ENCODE results near the gene HNRNPUL2. TPM values are rescaled to one million over a fixed set of nuclear protein-coding genes. Genes with fewer than 3 reads are reported as not detected.

Gene HNRNPUL2
- total RNA-seq, 1 experiment from 2014 or later: 43.5 TPM

DNA sequence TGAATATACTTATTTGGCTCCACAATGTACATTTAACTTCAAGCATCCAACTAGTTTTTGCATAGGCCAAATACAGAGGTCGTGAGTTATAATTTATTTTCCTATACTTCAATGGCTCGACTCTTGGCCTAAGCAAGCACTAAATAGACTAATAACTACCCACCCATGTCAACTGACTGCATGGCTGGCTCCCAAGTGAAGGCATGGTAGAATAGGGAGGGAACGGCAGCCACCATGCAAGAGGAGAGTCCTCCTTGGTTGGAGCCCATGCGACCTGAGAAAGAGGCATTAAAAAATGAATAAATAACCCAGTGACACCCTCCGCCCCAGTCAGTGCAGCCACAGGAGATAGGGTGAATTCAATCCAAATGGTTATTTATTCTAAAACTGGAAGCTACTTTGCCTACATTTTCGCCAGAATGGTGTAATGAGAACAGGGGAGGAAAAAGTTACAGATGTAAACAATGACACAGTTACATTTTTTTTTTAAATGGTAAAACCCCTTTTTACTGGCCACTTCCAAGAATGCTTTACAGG, 14.9 kb downstream of the HNRNPUL2 start:
- no peaks in the 10 kb centered on the region for H3K9me3 ChIP-seq (ENCODE audit: control insufficient read depth, low read depth, low read length)
- no CpG with 5 or more reads among the region's 6 CpGs for WGBS (ENCODE audit: extremely low coverage, insufficient read length, low lambda C conversion rate)
- H2BK15ac ChIP-seq (ENCODE audit: low read depth, low read length): no peak overlapping the region
- no peak overlapping the region for H4K91ac ChIP-seq (ENCODE audit: insufficient read length, low read depth, low read length)
- Mint-ChIP-seq H3K27me3 (ENCODE audit: low read depth) (no peaks in the 10 kb centered on the region), H3K4me1 (peaks cover 32 to 55% of the 10 kb centered on the region in 2 experiments), H3K4me3 (peak overlapping the region in 1 of 2 experiments; percentile 45; a peak in 2 of 5 replicates), H3K9me3 (no peaks in the 10 kb centered on the region; a peak in 1 of 5 replicates), H3K36me3 (ENCODE audit: insufficient read depth in 1 of 3, low read depth in 3 of 3) (peaks cover 40 to 70% (median 65%) of the 10 kb centered on the region in 3 experiments), H3K27ac (peak overlapping the region in 1 of 3 experiments; percentile 87; a peak in 4 of 7 replicates)
- H3K27ac ChIP-seq (ENCODE audit: insufficient read length, low read depth, low read length): no peak overlapping the region
- no peak overlapping the region for H2BK20ac ChIP-seq (ENCODE audit: low read depth, low read length, poor library complexity, severe bottlenecking)
- H3K79me1 ChIP-seq (ENCODE audit: insufficient read depth, low read depth, low read length, poor library complexity, severe bottlenecking): peaks cover 2% of the 10 kb centered on the region
- no peak overlapping the region for H2AFZ ChIP-seq (ENCODE audit: low read length)
- H2BK12ac ChIP-seq (ENCODE audit: insufficient read length, low read depth, low read length): no peak overlapping the region
- peaks cover 2% of the 10 kb centered on the region; the same call in 1 of the 2 replicates for H3K4me1 ChIP-seq (ENCODE audit: insufficient read depth, low read length)
- no peak overlapping the region for H2AK5ac ChIP-seq (ENCODE audit: insufficient read length, low read length)
- no peak overlapping the region for H4K8ac ChIP-seq (replicated peaks; ENCODE audit: insufficient read length, low read depth, low read length)
- H3K9ac ChIP-seq (ENCODE audit: extremely low read depth, insufficient read length, low read length): no peak overlapping the region
- no peak overlapping the region for H2BK5ac ChIP-seq (ENCODE audit: insufficient read length, low read length)
- no peak overlapping the region for H3K18ac ChIP-seq (ENCODE audit: insufficient read length, low read depth, low read length)
- no peak overlapping the region for H4K5ac ChIP-seq (ENCODE audit: insufficient read length, low read depth, low read length)
- H3K23ac ChIP-seq (ENCODE audit: insufficient read length, low read depth, low read length): no peak overlapping the region
- H3K79me2 ChIP-seq (ENCODE audit: insufficient read depth, low read length): no peaks in the 10 kb centered on the region
- no peak overlapping the region for H3K14ac ChIP-seq (ENCODE audit: insufficient read depth, low read length)
- H3K4ac ChIP-seq (ENCODE audit: low read depth, low read length): no peak overlapping the region
- no peak overlapping the region for H3K56ac ChIP-seq (ENCODE audit: insufficient read length, low read depth, low read length)
- no peak for DNase-seq
- no peaks in the 10 kb centered on the region for H3K27me3 ChIP-seq (ENCODE audit: insufficient read depth, low read length)
- H4K20me1 ChIP-seq (ENCODE audit: control insufficient read depth, insufficient read depth, insufficient read length): no peaks in the 10 kb centered on the region
- TF ChIP-seq, protein P1, sequence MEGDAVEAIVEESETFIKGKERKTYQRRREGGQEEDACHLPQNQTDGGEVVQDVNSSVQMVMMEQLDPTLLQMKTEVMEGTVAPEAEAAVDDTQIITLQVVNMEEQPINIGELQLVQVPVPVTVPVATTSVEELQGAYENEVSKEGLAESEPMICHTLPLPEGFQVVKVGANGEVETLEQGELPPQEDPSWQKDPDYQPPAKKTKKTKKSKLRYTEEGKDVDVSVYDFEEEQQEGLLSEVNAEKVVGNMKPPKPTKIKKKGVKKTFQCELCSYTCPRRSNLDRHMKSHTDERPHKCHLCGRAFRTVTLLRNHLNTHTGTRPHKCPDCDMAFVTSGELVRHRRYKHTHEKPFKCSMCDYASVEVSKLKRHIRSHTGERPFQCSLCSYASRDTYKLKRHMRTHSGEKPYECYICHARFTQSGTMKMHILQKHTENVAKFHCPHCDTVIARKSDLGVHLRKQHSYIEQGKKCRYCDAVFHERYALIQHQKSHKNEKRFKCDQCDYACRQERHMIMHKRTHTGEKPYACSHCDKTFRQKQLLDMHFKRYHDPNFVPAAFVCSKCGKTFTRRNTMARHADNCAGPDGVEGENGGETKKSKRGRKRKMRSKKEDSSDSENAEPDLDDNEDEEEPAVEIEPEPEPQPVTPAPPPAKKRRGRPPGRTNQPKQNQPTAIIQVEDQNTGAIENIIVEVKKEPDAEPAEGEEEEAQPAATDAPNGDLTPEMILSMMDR (conservative IDR thresholded peaks at IDR 0.05): no peak
- H3K4me2 ChIP-seq (ENCODE audit: insufficient read depth, insufficient read length, low read length): no peak overlapping the region
- peaks cover 18% of the 10 kb centered on the region for H3K23me2 ChIP-seq (ENCODE audit: insufficient read length, low read depth, low read length, poor library complexity, severe bottlenecking)
- no peak overlapping the region for H2BK120ac ChIP-seq (ENCODE audit: low read depth, low read length, poor library complexity, severe bottlenecking)
- H3T11ph ChIP-seq (ENCODE audit: low read length): no peak overlapping the region

All from H9 (cell line).